Cerebellar nuclear complex (tissue), 1 donor: ENCODE data around the gene BBS4.
A peak's percentile ranks its signal among the peaks of the same experiment; 100 is the strongest.

Experiments
- DNase-seq, 2 experiments: peaks; one replicate each; lab custom pipeline; 2025; lab: John Stamatoyannopoulos, UW

The BBS4 gene

GRCh38 chr15:72760590-72761260, 74.7 kb downstream of the BBS4 start:
- no peak for DNase-seq

GRCh38 chr15:72764656-72765055, 78.6 kb downstream of the BBS4 start:
- DNase-seq: no peak

- no peak for DNase-seq
Measured at GRCh38 chr15:72766025-72766424, 80.0 kb downstream of the BBS4 start.

GRCh38 chr15:72766780-72767179, 80.8 kb downstream of the BBS4 start:
- DNase-seq: no peak

GRCh38 chr15:72770673-72771328, 84.8 kb downstream of the BBS4 start:
- no peak for DNase-seq

GRCh38 chr15:72771329-72771725, 85.3 kb downstream of the BBS4 start:
- no peak for DNase-seq

- DNase-seq: no peak
Measured at GRCh38 chr15:72774696-72775383, 88.8 kb downstream of the BBS4 start.

GRCh38 chr15:72778796-72779195, 92.8 kb downstream of the BBS4 start:
- no peak for DNase-seq

GRCh38 chr15:72781631-72782030, 95.6 kb downstream of the BBS4 start:
- no peak for DNase-seq

GRCh38 chr15:72782274-72783003, 96.4 kb downstream of the BBS4 start:
- no peak for DNase-seq

- no peak for DNase-seq
Measured at GRCh38 chr15:72783004-72783639, 97.1 kb downstream of the BBS4 start.

- peak; percentile 25 to 53 for DNase-seq
Measured at GRCh38 chr15:72783640-72784455, 97.8 kb downstream of the BBS4 start, which contains the start of gene ADPGK. ADPGK (minus strand) TSS chr15:72783758; CDS start chr15:72783691, 67 bp downstream.

GRCh38 chr15:72784456-72784876, 98.5 kb downstream of the BBS4 start:
- no peak for DNase-seq

- DNase-seq: no peak
Measured at GRCh38 chr15:72785432-72785831, 99.4 kb downstream of the BBS4 start.

GRCh38 chr15:72785841-72786240, 99.8 kb downstream of the BBS4 start:
- DNase-seq: no peak

- DNase-seq: no peak
Measured at GRCh38 chr15:72786242-72786641, 100.2 kb downstream of the BBS4 start.

- no peak for DNase-seq
Measured at GRCh38 chr15:72786676-72787345, 100.8 kb downstream of the BBS4 start.

- DNase-seq: no peak
Measured at GRCh38 chr15:72787526-72787925, 101.5 kb downstream of the BBS4 start.
